ENCODE measurements around the gene ACOT8.
A peak's percentile ranks its signal among the peaks of the same experiment; 100 is the strongest.
"Not testable (repeated sequence)": the region's sequence is repeated elsewhere in the genome, so short reads cannot be mapped to it uniquely, and the experiment has no call there.

ACOT8 gene

DNA sequence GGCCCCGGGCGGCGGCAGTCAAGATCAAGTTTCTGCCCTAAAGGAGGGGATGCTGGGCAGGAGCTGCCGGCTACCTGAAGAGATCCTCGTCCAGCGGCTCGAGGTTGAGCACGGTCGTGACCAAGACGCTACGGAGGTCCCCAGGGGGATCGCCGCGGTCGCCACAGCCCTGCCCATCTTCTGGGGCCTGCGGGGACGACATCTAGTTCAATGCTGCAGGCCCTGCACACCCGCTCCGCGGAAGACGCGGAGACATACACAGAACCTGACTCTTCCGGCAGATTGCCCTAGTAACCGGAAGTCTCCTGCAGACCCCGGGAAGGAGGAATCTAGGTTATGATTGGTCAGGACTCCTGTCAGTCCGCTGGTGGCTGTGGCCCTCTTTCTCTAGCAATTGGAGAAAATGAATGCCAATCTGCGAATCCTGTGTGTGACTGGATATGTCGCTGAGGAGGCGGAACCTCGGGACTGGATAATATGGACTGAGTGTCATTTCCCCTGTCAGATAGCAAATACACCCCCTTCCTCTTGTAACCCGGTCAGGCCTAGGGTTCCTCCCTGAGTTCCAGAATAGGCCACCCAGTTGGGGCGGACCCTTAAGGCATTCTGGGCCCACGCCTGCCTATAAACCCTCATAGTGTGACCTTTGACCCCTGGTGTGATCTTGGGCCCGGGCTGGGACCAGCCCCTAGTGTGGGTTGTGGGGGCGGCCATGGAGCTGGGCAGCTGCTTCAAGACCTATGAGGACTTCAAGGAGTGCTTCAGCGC lies at the start of gene ACOT8, which contains the start of gene ZSWIM3:
TSS of gene ACOT8 (minus strand) at position 279 of the 768 bp plus-strand sequence. CDS start at position 202, 77 bp downstream.
TSS of gene ZSWIM3 (plus strand) at position 501 of the 768 bp plus-strand sequence. CDS start at position 713, 212 bp downstream.
- peak; percentile 100 for DNase-seq (ENCODE audit: low read depth)

DNA sequence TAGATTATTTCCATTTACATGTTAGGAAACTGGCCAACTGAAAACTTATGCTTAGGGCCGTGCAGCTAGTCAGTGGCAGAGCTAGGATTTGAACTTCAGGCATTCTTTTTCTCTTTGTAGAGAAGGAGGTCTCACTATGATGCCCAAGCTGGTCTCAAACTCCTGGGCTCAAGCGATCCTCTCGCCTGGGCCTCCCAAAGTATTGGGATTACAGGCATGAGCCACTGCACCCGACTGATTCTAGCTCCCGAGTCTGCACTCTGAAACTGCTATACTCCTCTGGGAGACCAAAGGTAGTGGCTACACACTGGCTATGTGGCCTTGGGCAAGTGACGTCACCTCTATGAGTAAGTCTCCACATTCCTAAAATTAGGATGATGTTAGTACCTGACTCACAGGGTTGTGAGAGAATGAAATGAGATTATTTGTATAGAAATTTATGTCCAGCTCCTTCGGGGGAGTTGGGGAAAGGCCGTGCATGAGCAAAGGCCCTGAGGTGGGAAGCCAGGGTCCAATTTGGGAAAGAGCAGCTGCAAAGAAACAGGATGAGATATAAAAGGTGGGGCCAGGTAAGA lies 48.4 kb upstream of the ACOT8 start:
- peak; percentile 91 for DNase-seq (ENCODE audit: low read depth)

DNA sequence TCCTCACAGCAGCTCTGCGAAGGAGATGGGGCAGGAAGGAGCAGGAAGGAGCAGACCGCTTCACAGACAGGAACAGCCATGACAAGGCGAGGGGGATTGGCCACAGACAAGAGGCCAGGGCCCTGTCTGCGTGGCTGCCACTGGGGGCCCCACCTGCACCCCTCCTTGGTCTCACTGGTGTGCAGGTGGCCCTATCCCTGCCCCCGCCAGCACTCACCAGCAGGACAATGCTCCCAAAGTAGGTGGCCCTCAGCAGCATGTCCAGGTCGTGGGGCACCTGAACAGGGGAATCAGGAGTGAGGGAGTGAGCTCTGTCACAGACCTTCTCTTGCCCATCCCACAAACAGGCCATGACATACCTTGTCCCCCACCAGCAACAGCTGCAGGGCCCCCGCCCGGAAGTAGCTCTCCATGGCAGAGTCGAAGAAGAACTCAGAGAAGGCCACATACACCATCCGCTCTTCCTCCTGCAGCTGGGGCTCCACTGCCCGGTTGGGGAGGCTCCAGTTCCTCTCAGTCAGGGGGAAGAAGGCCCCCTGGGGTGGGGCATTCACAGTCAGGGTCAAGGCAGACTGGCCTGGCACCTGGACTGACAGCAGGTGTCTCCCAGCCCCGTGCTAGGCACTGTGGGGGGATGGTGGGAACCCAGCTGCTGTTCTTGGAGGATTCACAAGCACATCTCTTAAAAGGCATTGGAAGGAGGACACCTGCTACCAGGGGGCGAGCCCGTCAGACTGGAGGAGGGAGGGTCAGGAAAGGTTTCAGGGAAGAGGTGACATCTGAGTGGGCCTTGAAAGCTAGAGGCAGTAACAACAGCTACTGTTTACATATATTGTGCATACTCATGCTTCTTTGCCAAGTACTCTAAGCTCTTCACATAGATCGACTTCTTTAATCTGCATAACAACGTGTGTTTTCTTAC lies 47.7 kb upstream of the ACOT8 start:
- DNase-seq (ENCODE audit: low read depth): no peak

DNA sequence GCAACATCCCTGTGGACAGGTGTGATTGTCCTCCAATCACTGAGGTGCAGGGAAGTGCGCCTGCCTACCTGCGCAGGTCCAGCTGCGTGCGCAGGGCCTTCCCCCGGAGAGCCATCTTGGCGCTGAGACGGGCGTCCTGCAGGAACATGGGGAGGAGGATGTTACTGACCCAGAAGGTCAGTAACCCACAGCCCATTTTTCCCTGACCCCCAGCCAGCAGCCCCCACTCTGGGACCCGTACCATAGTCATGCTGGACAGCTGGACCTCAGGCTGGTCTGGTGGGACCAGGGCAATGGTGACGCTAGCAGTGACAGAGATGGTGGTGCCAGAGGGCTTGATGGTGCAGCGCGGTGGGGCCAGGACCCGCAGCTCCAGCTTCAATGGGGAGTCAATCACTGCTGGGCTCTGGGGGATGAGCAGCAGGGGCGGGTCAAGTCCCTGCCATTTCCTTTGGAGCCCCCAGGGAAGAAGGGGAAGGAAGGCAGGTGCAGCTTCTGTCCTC lies 45.1 kb upstream of the ACOT8 start:
- no peak for DNase-seq (ENCODE audit: low read depth)

DNA sequence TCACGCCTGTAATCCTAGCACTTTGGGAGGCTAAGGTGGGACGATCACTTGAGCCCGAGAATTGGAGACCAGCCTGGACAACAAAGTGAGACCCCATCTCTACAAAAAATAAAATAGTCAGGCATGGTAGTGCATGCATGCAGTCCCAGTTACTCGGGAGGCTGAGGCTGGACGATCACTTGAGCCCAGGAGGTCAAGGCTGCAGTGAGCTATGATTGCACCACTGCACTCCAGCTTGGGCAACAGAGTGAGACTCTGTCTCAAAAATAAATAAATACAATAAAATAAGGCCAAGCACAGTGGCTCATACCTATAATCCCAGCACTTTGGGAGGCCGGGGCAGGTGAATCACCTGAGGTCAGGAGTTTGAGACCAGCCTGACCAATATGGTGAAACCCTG lies 44.1 kb upstream of the ACOT8 start:
- DNase-seq (ENCODE audit: low read depth): not testable (repeated sequence)

DNA sequence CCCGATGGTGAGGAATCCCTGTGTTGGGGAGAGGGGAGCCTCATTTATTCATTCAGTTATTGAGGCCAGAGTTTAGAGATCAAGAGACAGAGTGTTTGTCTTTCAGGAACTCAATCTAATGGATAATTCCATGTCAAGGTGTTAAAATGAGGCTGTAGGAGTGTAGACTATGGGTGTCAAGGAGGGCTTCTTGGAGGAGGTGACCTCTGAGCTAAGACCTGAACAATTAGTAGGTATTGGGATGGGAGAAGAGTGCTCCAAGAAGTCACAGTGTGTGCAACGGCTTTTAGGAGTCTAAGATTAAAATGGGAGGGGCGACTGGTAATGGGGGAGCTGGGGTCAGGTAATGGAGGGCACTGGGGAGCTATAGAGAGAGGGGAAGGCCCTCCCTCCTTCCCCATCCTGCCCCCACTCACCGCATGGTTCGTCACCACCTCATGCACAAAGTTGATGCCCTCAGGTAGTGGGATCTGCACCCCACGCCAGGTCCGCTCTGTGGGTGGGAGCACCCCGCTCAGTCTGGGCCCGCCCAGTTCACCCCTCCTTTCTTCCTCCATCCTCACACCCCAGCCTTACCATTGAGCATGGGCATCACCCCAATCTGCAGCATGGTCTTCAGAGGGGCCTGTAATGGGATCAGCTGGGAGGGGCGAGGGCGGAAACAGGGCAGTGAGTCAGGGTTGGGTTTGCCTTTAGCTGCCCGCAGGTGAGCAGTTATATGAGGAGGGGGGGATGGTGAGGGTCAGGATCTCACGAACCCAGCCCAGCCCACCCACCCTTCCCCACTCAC lies 42.0 kb upstream of the ACOT8 start:
- DNase-seq (ENCODE audit: low read depth): no peak

DNA sequence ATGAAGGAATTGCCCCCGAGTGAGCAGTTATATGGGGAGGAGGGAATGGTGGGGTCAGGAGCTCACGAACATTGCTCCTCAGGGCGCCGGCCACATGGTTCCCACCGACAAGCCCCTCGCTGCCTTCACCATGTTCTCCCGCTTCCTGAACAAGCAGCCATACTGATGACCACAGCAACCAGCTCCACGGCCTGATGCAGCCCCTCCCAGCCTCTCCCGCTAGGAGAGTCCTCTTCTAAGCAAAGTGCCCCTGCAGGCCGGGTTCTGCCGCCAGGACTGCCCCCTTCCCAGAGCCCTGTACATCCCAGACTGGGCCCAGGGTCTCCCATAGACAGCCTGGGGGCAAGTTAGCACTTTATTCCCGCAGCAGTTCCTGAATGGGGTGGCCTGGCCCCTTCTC lies 41.1 kb upstream of the ACOT8 start:
- DNase-seq (ENCODE audit: low read depth): no peak

DNA sequence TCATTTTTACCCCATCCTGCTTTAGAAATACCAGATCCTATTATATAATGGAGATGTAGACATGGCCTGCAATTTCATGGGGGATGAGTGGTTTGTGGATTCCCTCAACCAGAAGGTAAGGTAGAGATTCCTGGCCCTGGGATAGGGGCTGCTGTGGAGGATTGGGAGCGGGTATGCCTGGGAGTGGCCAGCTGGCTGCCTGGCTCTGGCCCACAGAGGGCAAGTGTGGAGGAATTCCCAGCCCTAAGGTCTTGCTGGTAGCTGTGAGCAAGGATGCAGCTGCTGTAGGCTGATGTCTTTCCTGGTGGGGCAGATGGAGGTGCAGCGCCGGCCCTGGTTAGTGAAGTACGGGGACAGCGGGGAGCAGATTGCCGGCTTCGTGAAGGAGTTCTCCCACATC lies 40.5 kb upstream of the ACOT8 start:
- DNase-seq (ENCODE audit: low read depth): no peak

DNA sequence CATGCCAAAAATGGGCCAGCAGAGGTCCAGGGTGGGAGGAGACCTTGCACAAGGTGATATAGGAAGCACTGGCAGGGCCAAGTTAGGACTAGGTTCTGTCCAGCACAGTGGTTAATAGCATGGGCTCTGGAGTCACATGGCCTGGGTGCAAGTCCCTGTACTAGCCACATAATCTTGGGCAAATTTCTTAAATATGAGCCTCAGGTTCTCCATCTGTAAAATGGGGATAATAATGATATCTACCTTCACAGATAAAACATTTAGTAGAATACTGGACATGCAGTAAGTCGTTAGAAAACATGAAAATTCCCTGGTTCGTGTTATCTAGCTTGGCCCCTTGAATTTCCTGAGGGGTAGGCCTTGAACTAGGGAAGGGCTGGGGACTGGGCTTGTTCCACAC lies 40.1 kb upstream of the ACOT8 start:
- no peak for DNase-seq (ENCODE audit: low read depth)

DNA sequence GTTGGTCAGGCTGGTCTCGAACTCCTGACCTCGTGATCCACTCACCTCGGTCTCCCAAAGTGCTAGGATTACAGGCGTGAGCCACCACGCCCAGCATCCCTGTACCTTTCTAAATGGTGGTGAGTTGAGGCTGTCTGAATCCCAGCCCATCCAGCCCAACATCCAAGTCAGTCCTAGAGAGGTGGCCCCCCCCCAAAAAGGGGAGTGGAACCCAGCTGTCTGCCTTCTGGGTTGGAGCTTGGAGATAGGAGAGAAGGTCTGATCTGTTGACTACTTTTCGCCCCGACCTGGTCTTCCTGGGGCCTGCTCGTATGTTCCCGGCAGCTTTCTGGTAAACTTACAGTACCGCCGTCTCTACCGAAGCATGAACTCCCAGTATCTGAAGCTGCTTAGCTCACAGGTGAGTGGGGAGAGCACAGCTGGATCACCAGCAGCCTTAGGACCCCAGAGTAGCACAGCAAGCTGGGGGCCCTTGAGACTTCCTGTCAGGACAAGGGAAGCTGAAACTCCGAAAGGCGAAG lies 39.5 kb upstream of the ACOT8 start:
- no peak for DNase-seq (ENCODE audit: low read depth)

DNA sequence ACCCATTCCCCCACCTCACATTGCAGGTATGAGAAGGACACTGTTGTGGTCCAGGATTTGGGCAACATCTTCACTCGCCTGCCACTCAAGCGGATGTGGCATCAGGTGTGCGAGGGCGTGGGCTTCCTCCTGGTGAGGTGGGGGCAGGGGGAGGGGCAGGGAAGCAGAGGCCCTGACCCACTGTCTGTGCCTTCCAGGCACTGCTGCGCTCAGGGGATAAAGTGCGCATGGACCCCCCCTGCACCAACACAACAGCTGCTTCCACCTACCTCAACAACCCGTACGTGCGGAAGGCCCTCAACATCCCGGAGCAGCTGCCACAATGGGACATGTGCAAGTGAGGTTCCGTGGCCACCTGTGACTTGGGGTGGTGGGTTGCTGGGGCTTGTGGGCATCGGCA lies 37.6 kb upstream of the ACOT8 start:
- DNase-seq (ENCODE audit: low read depth): no peak

DNA sequence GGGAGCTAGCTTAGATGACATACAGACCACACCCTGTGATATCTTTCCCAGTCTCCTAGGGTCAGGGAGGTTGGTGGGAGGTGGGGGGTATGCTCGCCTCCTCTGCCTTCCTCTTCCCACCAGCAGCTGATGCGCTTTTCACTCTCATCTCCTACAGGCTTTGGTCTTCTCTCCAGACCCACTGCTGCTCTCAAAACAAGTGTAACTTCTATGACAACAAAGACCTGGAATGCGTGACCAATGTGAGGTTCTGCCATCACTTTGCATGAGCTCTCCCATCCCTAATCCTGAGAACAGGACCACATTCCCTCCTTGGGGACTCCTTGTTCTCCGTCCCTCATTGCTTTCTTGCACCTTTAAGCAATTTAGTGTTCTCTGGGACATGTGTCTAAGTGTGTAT lies 36.6 kb upstream of the ACOT8 start:
- DNase-seq (ENCODE audit: low read depth): no peak

DNA sequence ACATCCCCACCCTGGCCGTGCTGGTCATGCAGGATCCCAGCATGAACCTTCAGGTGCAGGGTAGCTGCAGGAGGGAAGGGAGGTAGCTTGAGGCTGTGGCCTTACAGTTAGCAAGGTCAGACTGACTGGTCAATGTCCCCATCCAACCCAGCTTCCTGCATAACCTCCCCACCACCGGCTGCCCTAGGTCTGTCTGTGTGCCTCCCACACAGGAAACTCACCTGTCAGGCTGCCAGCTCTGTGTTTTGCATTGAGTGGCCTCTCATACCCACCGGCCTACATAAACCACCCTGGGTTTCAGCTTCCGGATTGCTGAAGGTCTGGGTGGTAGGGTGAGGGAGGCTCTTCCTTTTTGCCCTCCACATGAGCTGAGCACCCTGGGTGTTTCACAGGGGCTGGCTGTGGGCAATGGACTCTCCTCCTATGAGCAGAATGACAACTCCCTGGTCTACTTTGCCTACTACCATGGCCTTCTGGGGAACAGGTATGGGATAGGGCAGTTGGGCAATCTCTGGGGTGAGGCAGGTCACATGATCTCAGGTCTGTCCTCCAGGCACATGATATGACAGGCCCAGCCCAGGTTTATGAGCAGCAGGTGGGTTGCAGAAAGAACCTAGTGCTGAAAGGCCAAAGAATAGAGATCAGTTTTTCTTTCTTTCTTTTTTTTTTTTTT lies 35.8 kb upstream of the ACOT8 start:
- DNase-seq (ENCODE audit: low read depth): no peak

DNA sequence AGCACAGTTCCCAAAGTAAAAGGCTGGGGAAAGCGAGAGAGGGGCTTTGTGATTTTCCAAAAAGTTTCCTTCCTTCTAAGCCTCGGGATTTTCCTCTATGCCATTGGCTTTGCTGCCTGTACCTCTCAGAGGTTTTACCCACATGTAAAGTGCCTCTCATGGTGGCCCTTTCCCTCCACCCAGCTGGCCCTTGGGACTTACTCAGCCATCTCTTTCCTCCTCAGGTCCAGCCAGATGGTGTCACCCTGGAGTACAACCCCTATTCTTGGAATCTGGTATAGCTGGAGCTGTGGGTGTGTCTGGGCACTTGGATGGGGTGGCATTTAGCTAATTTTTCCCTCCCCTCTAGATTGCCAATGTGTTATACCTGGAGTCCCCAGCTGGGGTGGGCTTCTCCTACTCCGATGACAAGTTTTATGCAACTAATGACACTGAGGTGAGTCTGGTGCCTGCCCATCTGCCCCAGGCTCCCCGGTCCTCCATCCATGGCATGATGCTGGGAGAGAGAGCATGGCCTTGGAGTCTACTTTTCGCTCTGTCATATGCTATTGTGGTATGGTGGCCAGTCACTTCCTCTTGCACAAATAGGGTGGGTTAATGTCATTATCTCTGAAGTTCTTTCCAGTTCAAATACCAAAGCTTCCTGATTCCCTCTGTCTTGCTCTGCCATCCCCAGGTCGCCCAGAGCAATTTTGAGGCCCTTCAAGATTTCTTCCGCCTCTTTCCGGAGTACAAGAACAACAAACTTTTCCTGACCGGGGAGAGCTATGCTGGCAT lies 35.0 kb upstream of the ACOT8 start:
- no peak for DNase-seq (ENCODE audit: low read depth)

DNA sequence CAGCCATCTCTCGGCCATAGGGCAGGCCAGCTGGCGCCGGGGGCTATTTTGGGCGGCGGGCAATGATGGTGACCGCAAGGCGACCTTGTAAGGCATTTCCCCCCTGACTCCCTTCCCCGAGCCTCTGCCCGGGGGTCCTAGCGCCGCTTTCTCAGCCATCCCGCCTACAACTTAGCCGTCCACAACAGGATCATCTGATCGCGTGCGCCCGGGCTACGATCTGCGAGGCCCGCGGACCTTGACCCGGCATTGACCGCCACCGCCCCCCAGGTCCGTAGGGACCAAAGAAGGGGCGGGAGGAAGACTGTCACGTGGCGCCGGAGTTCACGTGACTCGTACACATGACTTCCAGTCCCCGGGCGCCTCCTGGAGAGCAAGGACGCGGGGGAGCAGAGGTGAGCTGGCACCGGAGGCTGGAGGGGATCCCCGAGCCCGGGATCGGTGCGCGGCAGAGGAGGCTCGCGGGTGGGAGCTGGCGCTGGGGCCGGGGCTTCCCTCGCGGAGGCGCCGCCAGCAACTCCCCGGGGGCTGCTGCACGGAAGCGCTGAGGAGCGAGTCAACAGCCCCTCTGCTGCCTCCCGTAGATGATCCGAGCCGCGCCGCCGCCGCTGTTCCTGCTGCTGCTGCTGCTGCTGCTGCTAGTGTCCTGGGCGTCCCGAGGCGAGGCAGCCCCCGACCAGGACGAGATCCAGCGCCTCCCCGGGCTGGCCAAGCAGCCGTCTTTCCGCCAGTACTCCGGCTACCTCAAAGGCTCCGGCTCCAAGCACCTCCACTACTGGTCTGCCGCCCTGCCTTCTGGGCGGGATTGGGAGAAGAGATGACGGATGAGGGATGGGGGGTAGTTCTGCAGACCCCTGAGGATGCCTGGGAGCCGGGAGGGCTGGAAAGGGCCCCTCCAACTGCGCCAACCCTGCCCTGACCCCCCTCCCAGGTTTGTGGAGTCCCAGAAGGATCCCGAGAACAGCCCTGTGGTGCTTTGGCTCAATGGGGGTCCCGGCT lies 34.1 kb upstream of the ACOT8 start, which contains the start of the genes CTSA and NEURL2:
TSS of gene CTSA (plus strand) at position 351 of the 999 bp plus-strand sequence. CDS start at position 585, 234 bp downstream.
TSS of gene NEURL2 (minus strand) at position 224 of the 999 bp plus-strand sequence. CDS start at position 7, 217 bp downstream.
- DNase-seq (ENCODE audit: low read depth): peak; percentile 81

DNA sequence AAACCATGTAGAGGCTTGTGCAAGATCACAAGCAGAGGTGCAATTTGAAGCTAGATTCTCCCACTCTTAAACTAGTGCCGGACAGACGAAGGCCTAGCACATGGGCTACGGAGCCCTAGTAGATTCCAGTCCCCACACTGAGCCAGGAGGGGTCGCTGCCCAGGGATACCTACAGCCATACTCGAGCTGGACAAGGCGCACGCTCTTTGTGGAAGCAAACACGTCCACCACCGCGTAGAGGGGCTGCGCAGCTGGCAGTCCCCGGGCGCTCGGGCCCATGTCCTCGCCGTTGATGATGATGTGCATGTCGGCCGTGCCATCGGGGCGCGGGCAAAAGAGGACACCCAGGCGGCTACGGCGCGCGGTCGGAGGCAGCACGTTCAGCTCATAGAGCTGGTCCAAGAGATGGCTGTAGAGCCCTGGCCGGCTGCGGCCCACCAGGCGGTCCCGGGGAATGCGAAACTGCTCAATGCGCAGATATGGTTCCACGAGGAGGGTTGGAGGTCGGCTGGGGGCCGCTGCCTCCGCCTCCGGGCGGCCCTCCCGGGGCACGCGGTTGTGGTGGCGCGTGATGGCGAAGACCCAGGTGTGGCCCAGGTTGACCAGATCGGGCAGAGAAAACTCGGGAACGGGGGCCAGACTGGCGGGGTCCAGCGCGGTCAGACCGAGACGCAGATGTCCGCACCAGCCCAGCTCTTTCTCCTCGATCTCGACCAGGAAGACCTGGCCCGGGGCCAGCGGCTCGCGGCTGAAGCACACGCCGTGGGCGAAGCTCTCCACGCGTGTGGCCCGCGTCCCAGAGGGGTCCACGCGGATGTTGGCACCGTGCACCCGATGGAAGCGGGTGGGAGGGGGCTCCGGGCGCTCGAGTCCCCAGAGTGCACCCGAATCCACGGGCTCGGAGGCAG lies 33.1 kb upstream of the ACOT8 start:
- DNase-seq (ENCODE audit: low read depth): no peak

DNA sequence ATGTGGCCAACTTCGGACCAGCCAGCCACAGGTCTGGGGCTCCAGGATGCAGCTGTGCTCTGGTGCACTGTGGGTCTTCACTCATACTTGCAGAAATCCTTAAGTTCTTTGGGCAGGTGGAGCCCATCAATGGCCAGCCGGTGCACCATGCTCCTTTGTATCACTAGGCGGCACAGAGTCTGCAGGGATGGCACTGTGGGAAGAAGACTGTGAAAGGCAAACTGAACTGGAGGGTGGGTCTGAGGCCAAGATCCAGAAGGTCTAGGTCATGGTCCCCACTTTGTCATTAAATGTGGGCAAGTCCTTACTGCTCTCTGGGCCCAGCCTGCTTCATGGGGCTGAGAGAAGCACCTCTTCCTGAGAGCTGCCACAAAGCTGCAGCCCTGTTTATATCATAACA lies 31.5 kb upstream of the ACOT8 start:
- DNase-seq (ENCODE audit: low read depth): no peak

Measured in HS-5 (cell line).